ENCODE data around the gene MYEF2. TPM values are rescaled to one million over a fixed set of nuclear protein-coding genes. Genes with fewer than 3 reads are reported as not detected.

MYEF2 gene
- total RNA-seq, 1 donor: 5.1 TPM

- TF ChIP-seq CTCF (IDR thresholded peaks at IDR 0.05; ENCODE audit: insufficient read depth, low read length): no peak
- H3K4me3 ChIP-seq (ENCODE audit: low read depth, low read length): no peak overlapping the region
- no peak for DNase-seq (ENCODE audit: low read depth)
Measured at GRCh38 chr15:48131324-48131723, 46.8 kb downstream of the MYEF2 start.

GRCh38 chr15:48126667-48127355 is 51.3 kb downstream of the MYEF2 start:
- no peak for TF ChIP-seq CTCF (IDR thresholded peaks at IDR 0.05; ENCODE audit: insufficient read depth, low read length)
- no peak for DNase-seq (ENCODE audit: low read depth)
- no peak overlapping the region for H3K4me3 ChIP-seq (ENCODE audit: low read depth, low read length)

- no peak for DNase-seq (ENCODE audit: low read depth)
- no peak overlapping the region for H3K4me3 ChIP-seq (ENCODE audit: low read depth, low read length)
- TF ChIP-seq CTCF (IDR thresholded peaks at IDR 0.05; ENCODE audit: insufficient read depth, low read length): no peak
Measured at GRCh38 chr15:48121849-48122248, 56.2 kb downstream of the MYEF2 start.

- H3K4me3 ChIP-seq (ENCODE audit: low read depth, low read length): no peak within 1 kb of the TSS
- no peak for TF ChIP-seq CTCF (IDR thresholded peaks at IDR 0.05; ENCODE audit: insufficient read depth, low read length)
- no peak for DNase-seq (ENCODE audit: low read depth)
Measured at GRCh38 chr15:48120745-48121144, 57.4 kb downstream of the MYEF2 start, which contains the start of gene SLC24A5. Gene SLC24A5 (plus strand): TSS chr15:48120990. CDS start chr15:48121045, 55 bp downstream.

- DNase-seq (ENCODE audit: low read depth): no peak
- H3K4me3 ChIP-seq (ENCODE audit: low read depth, low read length): no peak overlapping the region
- no peak for TF ChIP-seq CTCF (IDR thresholded peaks at IDR 0.05; ENCODE audit: insufficient read depth, low read length)
Measured at GRCh38 chr15:48119277-48119676, 58.8 kb downstream of the MYEF2 start.

- peak; percentile 32 for DNase-seq (ENCODE audit: low read depth)
- H3K4me3 ChIP-seq (ENCODE audit: low read depth, low read length): no peak overlapping the region
- peak; percentile 53 for TF ChIP-seq CTCF (IDR thresholded peaks at IDR 0.05; ENCODE audit: insufficient read depth, low read length)
Measured at GRCh38 chr15:48112242-48112641, 65.9 kb downstream of the MYEF2 start.
